GM19452 (cell line): Measurements from ENCODE around the gene THOC7.

ENCODE experiments used
- ATAC-seq: cut with Tn5 transposase; IDR thresholded peaks from one replicate; pipeline ENCODE4 v1.9.1; 2021; ENCODE audit not compliant: unreplicated experiment

Gene THOC7

DNA sequence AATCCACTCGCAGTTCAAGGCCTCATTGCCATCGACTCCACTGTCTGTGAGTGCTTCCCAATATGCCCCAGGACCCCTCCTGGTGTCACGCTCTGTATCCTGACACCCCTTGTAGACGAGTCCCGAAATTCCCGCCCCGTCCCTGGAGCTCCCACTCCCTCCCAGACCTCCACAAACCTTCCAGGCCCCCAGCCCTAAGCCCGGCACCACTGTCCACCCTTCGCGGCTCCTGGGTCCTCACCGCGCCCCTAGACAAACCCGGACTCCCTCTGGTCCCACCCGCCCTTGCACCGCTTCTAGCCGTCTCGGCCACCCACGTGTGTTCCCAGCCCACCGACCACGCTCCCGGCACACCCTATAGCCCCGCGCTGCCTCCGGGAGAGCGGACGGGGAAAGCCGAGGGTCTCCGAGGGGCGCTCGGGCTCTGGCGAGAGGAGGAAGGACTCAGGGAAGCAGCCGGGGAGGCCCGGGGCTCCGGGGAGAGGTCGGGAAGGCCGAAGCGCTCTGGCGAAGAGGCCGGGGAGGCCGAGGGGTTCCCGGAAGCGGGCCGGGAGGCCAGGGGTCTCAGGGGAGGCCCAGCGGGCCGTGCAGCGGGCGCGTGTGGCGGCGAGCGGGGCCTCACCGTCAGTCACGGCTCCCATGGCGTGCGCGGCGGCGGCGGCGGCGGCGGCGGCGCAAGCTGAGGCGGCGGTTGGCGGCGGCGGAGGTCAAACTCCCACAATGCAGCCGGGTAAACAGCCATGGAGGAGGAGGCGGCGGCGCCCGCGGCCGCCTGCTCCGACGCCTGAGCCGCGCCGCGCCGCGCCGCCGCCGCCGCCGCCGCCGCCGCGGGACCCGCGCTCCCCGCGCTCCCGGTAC lies at the start of gene THOC7, which contains the start of gene ATXN7:
Gene THOC7, minus strand, starts transcription at position 656 of the 858 bp plus-strand sequence. Its CDS starts 15 bp downstream, at position 641.
Gene ATXN7, plus strand, starts transcription at position 718 of the 858 bp plus-strand sequence. CDS start 48,732 bp downstream, outside the sequence.
- ATAC-seq, result peak; percentile 73

DNA sequence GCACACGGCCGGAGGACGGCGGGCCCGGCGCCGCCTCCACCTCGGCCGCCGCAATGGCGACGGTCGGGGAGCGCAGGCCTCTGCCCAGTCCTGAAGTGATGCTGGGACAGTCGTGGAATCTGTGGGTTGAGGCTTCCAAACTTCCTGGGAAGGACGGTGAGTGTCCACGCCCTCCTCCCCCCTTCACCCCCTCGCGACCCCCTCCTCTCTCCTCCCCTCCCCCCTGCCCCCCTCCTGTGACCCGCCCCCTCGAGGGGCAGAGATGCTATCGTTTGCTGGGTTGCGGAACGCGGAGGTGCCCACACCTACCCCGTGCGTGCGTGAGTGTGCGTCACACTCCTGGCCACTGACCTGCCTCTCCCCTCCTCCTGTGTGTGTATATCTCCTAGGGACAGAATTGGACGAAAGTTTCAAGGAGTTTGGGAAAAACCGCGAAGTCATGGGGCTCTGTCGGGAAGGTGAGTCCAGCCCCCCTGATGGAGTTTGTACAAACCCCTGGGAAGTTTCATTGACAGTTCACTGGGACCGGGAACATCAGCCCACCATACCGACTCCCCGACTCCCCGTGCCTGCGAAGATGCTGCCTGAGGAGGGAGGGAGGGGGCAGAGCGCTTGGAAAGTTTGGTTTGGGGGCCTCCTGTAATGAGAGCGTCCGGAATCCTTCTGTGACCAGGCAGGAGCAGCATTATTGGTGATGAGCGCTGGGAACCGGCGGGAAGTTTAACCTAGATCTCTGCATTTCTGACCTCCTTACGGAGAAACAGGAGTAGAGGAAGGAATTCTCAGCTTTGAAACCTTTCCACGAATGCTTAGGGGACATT lies 49.4 kb upstream of the THOC7 start:
- peak; percentile 10 for ATAC-seq

- peak; percentile 76 for ATAC-seq
Observed at GRCh38 chr3:63911873-63912767, 48.5 kb upstream of the THOC7 start, which contains the start of gene SCAANT1. TSS of gene SCAANT1 (minus strand) at chr3:63912383.

DNA sequence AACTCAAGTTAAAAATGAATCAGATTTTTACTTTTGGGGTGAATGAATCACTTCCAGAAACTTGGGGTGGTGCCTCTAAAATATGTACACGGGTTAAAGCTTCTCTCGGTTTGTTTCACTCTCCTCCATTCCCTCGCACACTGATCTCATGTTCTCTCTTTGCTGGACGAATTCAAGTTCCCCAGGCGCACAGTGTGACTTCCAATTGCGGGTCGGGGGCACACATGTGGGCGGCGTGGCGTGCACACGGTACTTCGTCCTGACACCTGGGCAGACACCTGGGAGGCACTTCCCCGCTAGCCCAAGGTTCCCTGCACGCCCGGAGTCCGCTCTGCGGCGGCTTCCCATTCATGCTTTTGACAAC lies 47.9 kb upstream of the THOC7 start:
- no peak for ATAC-seq

DNA sequence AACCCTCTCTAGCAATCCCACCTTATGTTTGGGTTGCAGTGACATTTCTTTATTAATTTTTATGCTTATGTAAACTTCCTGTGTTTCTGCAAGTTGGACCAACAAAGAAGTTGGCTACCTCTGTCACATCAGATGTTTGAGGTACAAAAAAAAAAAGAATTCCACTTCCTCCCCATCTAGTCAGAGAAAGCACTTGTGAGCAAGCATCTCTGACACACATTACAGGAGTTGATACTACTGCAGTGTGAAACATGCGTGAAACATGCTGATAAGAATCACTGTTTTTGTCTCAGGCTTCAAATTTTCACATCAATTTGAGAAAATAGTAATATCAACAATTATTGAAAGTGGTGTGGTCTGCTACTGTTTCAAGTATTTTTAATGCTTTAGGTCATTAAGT lies 47.3 kb upstream of the THOC7 start:
- no peak for ATAC-seq

GRCh38 chr3:63910001-63910400 lies 46.4 kb upstream of the THOC7 start:
- no peak for ATAC-seq

- ATAC-seq, result no peak
Observed at GRCh38 chr3:63909431-63909830, 45.8 kb upstream of the THOC7 start.

DNA sequence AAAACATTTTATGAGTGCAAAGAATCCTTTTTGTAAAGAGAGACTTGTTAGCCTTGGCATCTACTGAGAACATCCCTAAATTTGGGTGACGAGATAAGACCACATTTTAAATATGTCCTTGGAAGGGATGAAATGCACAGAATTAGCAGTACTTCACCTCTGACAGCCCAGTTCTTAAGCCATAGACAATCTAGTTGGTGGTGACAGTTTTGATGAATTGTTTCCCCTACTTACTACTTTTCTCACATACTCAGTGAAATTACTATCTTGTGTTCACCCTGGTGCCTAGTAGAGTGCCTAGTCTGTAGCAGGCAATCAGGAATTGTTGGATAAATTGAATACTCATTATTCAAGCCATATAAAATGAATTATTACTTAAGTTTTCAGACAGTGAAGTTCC lies 45.2 kb upstream of the THOC7 start:
- no peak for ATAC-seq

GRCh38 chr3:63908081-63908736 lies 44.6 kb upstream of the THOC7 start:
- no peak for ATAC-seq

GRCh38 chr3:63905731-63906620 lies 42.4 kb upstream of the THOC7 start:
- no peak for ATAC-seq

DNA sequence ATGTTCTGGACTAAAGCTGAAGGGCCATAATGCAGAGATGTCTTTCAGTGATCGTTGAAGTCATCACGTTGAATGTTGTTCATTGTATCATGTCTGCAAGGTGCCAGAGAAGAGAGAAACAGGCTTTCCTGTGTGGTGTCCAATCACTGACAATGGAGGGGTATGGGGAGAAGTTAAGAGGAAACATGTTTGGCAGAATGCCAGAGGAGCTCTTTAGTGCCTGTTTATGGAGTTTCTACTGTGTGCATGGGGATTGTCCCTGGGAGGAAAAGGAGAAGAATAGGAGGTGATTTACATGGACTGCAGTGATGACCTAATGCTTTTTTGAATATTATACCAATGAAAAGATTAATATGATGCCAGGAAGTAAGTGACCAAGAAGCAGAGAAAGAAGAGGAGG lies 36.9 kb upstream of the THOC7 start:
- ATAC-seq, result no peak

- ATAC-seq, result no peak
Observed at GRCh38 chr3:63900010-63900409, 36.4 kb upstream of the THOC7 start.

DNA sequence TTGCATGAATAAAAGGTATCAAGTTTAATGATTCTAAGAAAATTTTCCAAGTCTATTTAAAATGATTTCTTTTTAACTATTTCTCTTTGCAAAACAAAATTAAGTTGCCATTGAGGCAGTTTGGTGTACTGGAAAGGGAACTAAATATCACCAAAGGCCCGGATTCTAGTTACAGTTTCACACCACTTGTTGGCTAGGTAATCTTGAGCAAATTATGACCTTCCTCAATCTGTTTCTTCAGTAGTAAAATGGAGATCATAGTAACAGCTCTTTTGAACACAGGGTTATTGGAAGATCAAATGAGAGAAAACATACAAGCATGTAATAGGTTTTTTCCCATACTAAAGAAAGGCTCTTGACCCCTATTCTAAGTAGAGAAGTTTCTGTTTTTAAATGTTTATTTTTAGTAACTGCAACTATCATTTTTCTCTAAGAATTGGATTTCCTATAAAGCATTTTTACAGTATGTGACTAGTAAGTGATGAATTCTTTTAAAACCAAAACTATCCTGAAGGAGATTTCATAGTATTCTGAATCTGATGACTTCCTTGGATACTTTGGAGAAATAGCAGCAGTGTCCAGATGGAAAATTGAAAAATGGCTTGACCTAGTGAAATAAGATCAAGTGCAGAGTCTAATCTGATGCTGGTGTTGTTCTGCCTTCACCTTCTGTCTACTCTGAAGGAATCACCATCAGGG lies 32.9 kb upstream of the THOC7 start:
- ATAC-seq, result peak; percentile 71

DNA sequence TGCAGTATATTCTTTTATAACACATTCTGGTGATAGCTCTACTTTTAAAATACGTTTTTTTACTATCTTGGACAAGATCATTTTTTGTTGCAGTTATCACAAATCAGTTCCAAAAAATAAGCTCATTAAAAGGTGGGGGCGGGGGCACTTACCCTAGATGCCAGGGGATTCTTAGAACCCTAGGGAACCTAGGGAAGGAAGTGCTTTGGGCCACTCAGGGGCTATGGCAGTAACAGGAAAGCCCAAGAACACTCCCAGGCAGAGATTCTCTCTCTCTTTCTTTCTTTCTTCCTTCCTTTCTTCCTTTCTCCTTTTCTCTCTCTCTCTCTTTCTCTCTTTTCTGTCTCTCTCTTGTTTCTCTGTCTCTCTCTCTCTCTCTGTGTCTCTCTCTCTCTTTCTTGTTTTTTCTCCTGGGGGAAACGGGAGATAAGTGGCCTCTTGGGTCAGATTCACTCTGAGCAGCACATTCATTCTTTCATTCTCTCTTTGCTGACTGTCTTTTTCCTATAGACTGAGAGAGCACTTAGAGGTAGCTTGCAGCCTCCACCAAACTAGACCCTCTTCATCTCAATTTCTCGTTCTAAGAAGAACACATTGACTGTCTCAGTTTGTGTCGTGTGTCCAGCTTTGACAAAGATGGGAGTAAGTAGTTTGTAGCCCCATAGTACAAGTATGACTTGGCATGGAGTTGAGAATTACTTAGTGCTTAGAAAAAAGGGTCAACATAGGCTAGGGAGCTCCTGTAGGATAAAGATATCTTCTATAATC lies 32.0 kb upstream of the THOC7 start:
- ATAC-seq, result no peak

DNA sequence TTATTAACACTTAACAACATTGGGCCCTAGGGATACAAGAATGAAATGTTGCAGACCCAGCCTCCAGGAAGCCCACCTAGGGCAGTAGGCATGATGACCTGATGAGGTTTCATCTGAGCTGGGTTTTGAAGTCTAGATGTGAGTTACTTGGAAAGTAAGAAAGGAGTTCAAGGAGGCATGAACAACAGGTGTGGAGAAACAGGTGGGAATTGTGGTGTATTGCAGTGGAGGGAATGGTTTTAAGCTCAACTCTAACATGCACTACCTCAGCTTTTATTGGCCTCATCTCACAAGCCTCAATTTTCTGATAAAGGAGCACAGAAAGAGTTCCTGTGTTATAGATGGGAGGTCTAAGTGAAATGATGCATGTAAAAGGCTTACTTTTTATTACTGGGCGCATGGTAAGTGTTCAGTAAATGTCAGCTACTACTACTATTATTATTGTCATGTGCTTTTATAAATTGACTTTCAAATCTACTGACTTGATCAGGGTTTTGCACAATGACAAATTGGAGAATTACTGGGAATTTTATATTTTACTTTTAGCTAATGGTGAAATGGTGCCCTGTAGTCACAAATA lies 29.3 kb upstream of the THOC7 start:
- ATAC-seq, result no peak

DNA sequence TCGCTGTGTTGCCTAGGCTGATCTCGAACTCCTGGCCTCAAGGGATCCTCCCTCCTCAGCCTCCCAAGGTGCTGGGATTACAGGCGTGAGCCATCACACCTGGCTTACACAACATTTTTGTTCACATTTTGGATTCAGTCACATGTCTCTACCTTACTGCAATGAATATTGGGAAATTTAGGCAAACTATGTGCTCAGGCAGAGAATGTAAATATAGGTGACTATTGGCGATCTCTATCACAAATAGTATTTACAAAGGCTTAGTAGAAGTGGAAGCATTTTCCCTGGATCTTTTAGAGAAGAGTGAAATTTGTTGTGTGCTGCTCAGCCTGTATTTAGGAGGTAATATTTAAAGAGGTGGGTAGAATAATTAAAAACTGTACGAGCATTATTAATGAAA lies 27.9 kb upstream of the THOC7 start:
- ATAC-seq, result no peak

DNA sequence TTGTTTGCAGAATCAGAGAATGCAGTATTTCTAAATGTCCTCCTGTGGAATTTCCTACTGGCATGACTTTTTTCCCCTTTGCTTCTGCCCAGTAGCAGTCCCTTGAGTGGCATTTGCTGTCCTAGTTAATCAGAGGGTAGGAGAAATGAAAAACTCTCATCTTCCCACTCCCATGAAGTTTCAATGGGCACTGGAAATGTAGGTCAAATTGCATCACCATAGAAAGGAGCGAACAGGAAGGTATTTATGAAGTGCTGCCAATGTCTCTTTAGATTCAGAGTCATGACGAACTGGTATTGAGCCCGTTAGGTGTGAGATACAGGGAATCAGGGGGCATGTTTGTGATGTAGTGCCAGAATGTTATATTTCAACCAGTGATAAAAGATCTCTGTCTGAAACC lies 23.3 kb upstream of the THOC7 start:
- ATAC-seq, result no peak

- ATAC-seq, result no peak
Observed at GRCh38 chr3:63880653-63881052, 17.0 kb upstream of the THOC7 start.
